GM13977 (cell line): ENCODE data around the gene RBBP8.

ENCODE experiments used
- DNase-seq: peaks from one replicate; pipeline ENCODE4 v3.0.0; 2012; ENCODE audit warnings: low spot score
- CTCF ChIP-seq: IDR thresholded peaks from 2 replicates; pipeline ENCODE4 v1.5.1; 2012; ENCODE audit warnings: mild to moderate bottlenecking, control low read depth; ENCODE audit not compliant: insufficient read depth; ENCODE audit errors: extremely low read depth, missing control alignments
- in situ Hi-C: fragments of 300-500 bp; cut with MboI; formaldehyde crosslinking; loops from one replicate; pipeline ENCODE4 v1.12.0; 2022; ENCODE audit warnings: low sequenced_read_pairs, low pct_unique_long_range_greater_than_20kb, mixed read lengths, inconsistent platforms; ENCODE audit not compliant: unreplicated experiment

The RBBP8 gene

GRCh38 chr18:23036660-23037201 lies 103.6 kb downstream of the RBBP8 start:
- in situ Hi-C loops = no loop called here
- no peak for DNase-seq
- TF ChIP-seq CTCF = no peak

GRCh38 chr18:23037646-23038045 lies 104.5 kb downstream of the RBBP8 start:
- in situ Hi-C loops = no loop called here
- TF ChIP-seq CTCF = no peak
- DNase-seq = no peak

- in situ Hi-C loops = no loop called here
- DNase-seq = no peak
- TF ChIP-seq CTCF = no peak
Measured at GRCh38 chr18:23038712-23039111, 105.6 kb downstream of the RBBP8 start.

- no peak for DNase-seq
- no peak for TF ChIP-seq CTCF
- in situ Hi-C loops = no loop called here
Measured at GRCh38 chr18:23042133-23042532, 109.0 kb downstream of the RBBP8 start.

- in situ Hi-C loops = no loop called here
- TF ChIP-seq CTCF = no peak
- DNase-seq = no peak
Measured at GRCh38 chr18:23043803-23044376, 110.8 kb downstream of the RBBP8 start.

GRCh38 chr18:23049698-23050373 lies 116.7 kb downstream of the RBBP8 start:
- in situ Hi-C loops = no loop called here
- no peak for DNase-seq
- no peak for TF ChIP-seq CTCF
